ENCODE results near the gene RNF208. TPM values are rescaled to one million over a fixed set of nuclear protein-coding genes. Genes with fewer than 3 reads are reported as not detected.
A peak's percentile ranks its signal among the peaks of the same experiment; 100 is the strongest.

Gene RNF208
- total RNA-seq, 1 donor from 2014 or later: 6.7 TPM

- peak; percentile 97 for DNase-seq
- Histone ChIP-seq H3K27me3 (no peaks in the 10 kb centered on the region), H3K36me3 (no peaks in the 10 kb centered on the region), H3K4me1 (peaks cover 41% of the 10 kb centered on the region), H3K27ac (peak within 1 kb of the TSS; percentile 80), H3K4me3 (peak within 1 kb of the TSS; percentile 83), H3K9me3 (no peaks in the 10 kb centered on the region)
- intact Hi-C loops (cut with DNase I): no loop called here
- peak; percentile 76 for ATAC-seq
- no peak for TF ChIP-seq CTCF (IDR thresholded peaks at IDR 0.05)
Observed at GRCh38 chr9:137205126-137206069, 16.6 kb downstream of the RNF208 start, which contains the start of the genes NDOR1 and TMEM203. TSS of gene NDOR1 (plus strand) at chr9:137205700. CDS start at chr9:137205778, 78 bp downstream. TSS of gene TMEM203 (minus strand) at chr9:137205648. CDS start at chr9:137205414, 234 bp downstream.

- Histone ChIP-seq H3K4me1 (peaks cover 42% of the 10 kb centered on the region), H3K27me3 (no peaks in the 10 kb centered on the region), H3K9me3 (no peaks in the 10 kb centered on the region), H3K36me3 (no peaks in the 10 kb centered on the region), H3K27ac (peak overlapping the region; percentile 80), H3K4me3 (peak overlapping the region; percentile 83)
- intact Hi-C loops (cut with DNase I): no loop called here
- no peak for DNase-seq
- ATAC-seq: no peak
- no peak for TF ChIP-seq CTCF (IDR thresholded peaks at IDR 0.05)
Observed at GRCh38 chr9:137204731-137205125, 17.3 kb downstream of the RNF208 start.

- no peaks in the 10 kb centered on the region for H3K36me3 ChIP-seq
- H3K9me3 ChIP-seq: no peaks in the 10 kb centered on the region
- no peak overlapping the region for H3K4me3 ChIP-seq
- intact Hi-C loops (cut with DNase I): no loop called here
- no peak for DNase-seq
- H3K27ac ChIP-seq: no peak overlapping the region
- ATAC-seq: no peak
- no peak for TF ChIP-seq CTCF (IDR thresholded peaks at IDR 0.05)
- peaks cover 58% of the 10 kb centered on the region for H3K4me1 ChIP-seq
- no peaks in the 10 kb centered on the region for H3K27me3 ChIP-seq
Observed at GRCh38 chr9:137202966-137203365, 19.1 kb downstream of the RNF208 start.

- TF ChIP-seq CTCF (IDR thresholded peaks at IDR 0.05): no peak
- no peaks in the 10 kb centered on the region for H3K36me3 ChIP-seq
- no peaks in the 10 kb centered on the region for H3K9me3 ChIP-seq
- H3K4me1 ChIP-seq: peaks cover 52% of the 10 kb centered on the region
- intact Hi-C loops (cut with DNase I): no loop called here
- ATAC-seq (no peak), DNase-seq (no peak)
- H3K27me3 ChIP-seq: no peaks in the 10 kb centered on the region
- H3K27ac ChIP-seq: peak overlapping the region; percentile 87
- peak overlapping the region; percentile 69 for H3K4me3 ChIP-seq
Observed at GRCh38 chr9:137201205-137201868, 20.7 kb downstream of the RNF208 start.

GRCh38 chr9:137200311-137201204, 21.5 kb downstream of the RNF208 start, which contains the start of gene TPRN:
TSS of gene TPRN (minus strand) at chr9:137200741. CDS start at chr9:137200711, 30 bp downstream.
- TF ChIP-seq CTCF (IDR thresholded peaks at IDR 0.05): no peak
- DNase-seq: peak; percentile 100
- no peaks in the 10 kb centered on the region for H3K27me3 ChIP-seq
- no peaks in the 10 kb centered on the region for H3K36me3 ChIP-seq
- no peaks in the 10 kb centered on the region for H3K9me3 ChIP-seq
- H3K4me1 ChIP-seq: peaks cover 51% of the 10 kb centered on the region
- H3K4me3 ChIP-seq: peak within 1 kb of the TSS; percentile 69
- intact Hi-C loops (cut with DNase I): no loop called here
- H3K27ac ChIP-seq: peak within 1 kb of the TSS; percentile 87
- peak; percentile 95 for ATAC-seq

Measured in upper lobe of right lung (tissue), 1 donor.